ENCODE data around the gene EIF2AK3.
"Not testable (repeated sequence)": the region's sequence is repeated elsewhere in the genome, so short reads cannot be mapped to it uniquely, and the experiment has no call there.

The EIF2AK3 gene

DNA sequence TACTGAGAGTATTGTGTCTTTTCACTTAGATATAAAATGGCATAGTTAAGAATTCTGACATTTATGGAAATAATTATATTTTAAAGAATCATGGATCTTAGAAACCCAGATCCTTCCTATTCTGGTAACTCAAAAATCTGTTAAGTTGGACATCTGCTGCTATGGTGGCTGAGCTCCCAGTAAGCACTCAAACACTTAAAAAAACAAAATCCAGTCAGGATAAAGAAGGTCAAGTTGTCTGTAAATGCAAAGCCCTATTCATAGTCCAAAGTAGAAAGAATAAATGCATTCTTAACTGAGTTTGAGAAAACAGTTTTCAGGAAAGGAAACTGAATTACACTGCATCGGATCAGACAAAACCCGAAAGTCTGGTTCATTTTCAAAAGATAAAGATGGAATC is 35.6 kb downstream of the EIF2AK3 start:
- DNase-seq: no peak

DNA sequence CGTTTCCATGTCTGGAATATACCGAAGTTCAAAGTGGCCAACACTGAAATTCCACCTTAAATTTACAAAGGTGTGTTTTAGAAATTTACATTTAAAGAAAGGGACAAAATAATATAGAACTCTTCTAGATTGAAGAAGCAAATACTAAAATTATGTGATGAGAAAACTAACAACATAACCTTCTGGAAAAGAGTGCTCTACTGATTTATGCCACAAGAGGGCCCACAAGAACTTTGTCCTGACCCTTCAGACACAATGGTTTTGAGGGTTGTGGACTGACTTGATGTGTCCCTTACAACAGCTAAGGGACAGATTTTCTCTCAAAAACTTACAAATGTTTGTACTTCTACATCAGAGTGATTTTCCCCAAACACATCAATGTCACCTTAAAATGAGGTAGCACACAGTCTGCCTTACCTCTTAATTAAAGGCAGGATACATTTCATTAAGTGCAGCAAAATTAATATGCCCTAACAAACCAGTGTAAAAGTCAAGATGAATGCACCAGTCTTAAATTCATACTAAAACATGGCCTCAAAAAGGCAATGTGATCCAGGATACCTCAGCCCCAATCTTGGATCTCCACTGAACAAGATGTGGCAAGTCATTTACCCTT is 36.2 kb downstream of the EIF2AK3 start:
- DNase-seq: no peak

DNA sequence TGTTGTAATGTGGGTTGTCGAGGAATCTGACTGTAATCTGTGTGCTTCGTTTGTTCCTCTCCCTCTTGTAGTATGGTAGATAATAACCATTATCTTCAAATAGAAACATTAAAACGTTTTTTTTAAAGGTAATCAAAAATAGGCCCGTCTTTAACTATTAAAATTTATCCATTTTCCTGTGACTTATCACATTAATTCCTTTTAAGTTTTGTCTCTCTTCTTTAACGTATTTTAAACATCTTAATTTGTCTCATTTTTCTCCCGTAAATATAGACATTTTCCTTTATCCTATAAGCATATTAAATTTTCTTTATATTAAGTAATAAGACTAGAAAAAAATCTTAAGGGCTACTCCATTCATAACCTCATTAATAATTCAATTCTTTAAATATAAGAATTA is 41.3 kb downstream of the EIF2AK3 start:
- no peak for DNase-seq

DNA sequence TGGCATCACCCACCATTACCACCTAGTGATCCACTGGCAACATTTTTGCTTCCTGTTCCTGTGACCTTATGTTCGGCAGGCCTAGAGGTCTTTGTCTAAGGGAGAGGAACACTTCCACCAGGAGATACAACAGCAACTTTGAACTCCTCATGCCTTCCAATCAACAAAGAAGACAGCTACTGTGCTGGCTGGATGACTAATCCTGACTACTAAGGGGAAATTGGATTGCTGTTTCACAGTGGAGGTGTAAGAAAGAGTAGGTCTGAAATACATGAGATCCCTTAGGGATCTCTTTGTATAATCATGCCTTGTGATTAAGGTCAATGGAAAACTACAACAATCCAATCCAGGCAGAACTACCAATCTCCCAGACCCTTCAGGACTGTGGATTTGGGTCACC is 45.2 kb downstream of the EIF2AK3 start:
- DNase-seq: no peak

DNA sequence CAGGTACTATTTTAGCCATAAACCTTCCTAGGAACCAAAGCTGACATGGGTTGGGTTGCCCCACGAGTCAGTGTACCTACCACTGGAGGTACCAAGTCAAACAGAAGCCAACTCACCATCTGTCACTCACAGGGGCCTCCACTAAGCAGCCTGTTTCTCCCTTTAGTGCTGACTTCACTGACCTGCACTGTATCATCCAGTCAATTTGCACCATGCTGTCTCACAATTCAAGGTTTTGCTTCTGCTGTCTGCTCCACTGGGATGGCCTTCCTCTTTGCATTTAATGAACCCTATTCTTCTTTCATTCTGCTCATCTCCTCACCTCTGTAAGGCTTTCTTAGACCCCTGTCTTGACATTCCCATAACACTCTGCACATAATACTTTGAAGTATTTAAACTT is 47.2 kb downstream of the EIF2AK3 start:
- DNase-seq: no peak

DNA sequence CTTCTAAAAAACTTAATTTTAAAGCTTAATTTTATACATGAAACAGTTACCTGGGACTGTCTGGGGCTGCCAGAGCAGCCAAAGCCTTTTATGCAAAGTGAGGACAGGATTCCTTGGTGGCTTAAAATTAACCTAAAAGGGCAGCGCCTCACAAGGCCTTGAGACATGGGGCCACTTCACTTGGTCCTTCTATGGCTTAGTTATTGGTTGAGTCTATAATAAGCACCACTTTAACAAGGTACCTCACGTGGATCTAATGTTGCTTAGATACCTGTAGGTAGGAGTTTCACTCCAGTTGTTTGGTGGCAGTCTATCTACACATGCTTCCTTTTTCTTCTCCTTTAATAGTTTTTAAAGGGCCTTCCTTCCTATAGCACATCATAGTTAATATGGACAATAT is 51.6 kb downstream of the EIF2AK3 start:
- no peak for DNase-seq

DNA sequence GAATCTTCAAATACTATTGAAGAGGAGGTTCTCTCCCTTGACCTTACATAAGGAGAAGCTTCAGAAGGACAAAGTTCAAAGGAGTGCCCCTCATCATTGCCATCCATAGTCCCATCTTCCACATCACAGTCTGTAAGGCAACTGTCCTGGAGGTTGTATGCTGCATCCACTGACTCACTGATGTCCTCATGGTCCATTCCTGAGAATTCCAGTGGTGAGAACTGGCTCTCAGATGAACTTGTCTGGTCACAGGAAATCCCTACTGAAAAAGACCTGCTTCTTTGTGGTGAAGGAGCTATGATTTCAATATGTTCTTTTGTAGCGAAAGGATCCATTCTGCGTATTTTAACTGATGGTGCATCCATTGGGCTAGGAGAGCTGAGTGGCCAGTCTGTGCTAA is 52.2 kb downstream of the EIF2AK3 start:
- DNase-seq: no peak

DNA sequence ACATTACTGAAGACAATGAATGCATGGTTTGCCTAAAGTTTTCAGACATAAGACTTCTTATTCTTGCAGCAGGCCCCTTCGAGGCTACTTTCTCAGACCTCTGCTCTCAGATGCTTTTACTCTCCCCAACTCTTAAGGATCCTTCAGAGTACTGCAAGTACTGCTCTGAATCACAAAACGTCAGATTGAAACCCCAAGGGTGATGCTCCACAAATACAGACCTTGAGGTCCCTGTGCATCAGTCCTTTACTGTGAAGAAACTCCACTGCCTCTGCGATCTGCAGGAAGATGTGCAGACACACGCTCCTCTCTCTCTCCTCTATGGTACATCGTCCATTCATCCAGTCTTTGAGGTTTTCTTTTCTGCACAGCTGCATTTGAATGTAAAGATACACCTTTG is 52.8 kb downstream of the EIF2AK3 start:
- DNase-seq: no peak

DNA sequence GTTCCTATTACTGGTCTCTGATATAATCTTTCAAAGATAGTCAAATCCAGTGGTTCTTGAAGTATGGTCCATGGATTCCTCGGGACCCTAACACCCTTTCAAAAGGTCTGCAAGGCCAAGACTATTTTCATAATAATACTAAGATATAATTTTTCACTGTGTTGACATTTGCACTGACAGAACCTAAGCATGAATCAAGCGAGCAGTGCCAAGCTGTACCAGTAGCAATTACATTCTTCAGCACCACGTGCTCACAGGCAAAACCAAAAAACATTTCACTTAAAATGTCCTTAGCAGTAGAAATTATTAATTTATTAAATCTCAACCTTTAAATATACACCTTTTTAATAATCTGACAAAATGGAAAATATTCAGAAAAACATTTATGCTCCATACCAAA is 59.1 kb downstream of the EIF2AK3 start:
- no peak for DNase-seq

DNA sequence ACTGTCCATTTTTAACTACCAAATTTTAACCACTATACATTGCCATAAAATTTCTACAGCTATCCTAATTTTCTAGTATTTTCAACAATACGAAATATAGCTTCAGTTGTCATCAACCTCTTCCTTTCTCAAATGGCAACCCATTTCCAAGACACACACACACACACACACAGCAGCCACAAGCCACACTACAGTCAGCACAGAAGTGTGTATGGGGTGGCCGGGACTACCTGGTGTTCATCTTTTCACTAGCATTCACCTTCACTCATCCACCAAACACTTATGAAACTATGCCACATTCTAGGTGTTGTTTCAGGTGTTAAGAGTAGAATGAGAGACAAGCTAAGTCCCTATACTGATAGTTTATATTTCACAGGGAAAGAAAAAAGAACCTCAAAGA is 62.9 kb downstream of the EIF2AK3 start:
- no peak for DNase-seq

DNA sequence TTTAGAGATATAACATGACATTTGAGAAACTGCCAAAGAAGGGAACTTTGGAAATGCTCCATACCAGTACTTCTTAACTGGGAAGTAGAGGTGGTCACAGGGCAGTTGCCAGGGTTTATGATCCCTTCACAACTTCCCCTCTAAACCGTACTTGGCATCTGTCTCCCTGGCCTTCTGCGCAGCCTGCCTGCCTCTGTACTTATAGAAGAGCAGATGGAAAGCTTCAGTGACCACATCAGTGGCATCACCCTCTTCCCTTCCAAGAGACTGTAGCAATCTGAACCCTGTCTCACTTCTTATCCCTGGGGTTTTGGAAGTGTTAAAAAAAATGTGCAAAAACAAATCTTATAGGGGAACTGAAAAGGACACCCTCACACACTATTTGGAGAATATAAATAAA is 64.1 kb downstream of the EIF2AK3 start:
- no peak for DNase-seq

DNA sequence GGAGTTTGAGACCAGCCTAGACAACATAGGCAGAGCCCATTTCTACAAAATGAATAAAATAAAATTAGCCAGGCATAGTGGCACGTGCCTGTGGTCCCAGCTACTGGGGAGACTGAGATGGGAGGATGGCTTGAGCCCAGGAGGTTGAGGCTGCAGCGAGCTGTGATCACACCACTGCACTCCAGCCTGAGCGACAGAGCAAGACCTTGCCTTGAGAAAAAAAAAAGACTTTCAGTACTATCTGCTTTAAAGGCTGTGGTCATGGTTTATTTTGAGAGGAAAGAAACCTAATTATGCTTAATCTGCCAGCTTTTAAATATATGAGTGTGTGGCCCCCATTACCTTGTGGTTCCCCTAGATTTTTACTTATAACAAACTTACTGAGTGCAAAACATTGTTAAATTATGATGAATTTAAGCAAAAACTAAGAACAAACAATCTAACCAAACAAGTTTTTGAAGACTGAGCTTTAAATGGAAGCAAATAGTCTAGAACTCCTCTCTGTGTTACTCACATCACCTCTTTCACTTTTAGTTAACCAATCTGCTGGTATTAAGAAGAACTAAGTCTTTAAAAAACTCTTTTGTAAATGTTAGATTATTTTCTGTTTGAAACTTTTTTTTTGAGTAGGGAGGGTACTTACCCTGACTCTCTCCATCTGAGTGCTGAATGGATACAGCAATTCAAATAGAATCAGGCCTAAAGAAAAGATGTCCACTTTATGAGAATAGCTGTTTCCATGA is 65.4 kb downstream of the EIF2AK3 start:
- no peak for DNase-seq

DNA sequence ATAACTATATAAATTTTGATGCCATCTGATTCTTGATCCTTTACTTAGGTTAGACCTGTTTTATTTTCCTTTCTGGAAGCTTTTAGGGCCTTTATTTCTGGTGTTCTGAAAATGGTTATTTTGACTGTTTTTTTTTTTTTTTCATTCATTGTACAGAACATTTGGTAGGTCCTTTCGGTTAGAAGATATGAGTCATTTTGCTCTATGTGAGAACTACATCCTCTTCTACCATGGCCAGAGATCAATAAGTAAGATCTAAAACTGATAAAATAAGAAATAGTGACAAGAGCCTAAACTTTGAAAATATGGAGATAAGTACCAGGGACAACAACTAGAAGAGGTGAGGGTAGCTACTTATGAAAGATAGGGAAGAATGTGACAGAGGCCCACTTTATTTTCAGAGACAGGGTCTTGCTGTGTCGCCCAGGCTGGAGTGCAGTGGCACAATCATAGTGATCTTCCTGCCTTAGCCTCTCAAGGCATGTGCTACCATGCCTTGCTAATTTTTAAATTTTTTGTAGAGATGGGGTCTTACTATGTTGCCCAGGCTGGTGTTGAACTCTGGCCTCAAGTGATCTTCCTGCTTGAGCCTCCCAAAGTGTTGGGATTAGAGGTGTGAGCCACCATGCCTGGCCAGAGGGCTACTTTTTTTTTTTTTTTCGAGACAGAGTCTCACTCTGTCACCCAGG is 66.5 kb downstream of the EIF2AK3 start:
- no peak for DNase-seq

DNA sequence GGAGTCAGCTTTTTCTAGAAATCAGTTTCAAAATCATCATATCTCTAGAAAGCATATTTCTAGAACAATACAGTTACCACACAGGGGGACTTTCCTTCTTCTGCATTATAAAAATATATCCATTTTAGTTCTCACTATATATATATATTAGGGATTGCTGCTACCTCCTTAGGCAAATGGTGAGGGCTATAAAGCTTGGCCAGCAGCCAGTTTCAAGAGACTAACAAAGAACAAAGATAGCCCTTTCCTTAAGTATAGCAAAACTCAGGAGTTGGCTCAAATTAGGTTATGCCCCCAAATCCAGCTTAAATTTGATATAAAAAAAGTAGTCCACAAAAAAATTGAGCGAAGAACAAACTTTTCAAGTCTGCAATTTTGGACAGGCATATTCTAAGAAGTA is 70.0 kb downstream of the EIF2AK3 start:
- DNase-seq: no peak

DNA sequence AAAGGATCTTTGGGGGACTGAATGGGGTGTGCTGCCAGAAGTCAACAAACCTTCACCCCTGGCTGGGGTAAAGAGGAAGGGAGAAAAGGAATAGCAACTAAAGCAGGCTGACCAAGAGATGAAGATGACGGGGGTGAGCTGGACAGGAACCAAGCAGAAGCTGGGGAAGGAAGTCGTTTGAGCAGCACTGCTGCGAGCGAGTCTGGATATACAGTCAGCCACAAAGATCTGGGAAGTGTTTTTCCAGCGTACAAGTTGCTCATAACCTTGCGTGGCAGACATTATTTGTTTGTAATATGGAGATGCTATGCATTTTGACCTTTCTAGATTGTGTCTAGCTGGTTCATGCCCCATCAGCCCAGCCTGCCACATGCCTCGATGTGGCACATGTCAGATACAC is 71.2 kb downstream of the EIF2AK3 start:
- DNase-seq: no peak

DNA sequence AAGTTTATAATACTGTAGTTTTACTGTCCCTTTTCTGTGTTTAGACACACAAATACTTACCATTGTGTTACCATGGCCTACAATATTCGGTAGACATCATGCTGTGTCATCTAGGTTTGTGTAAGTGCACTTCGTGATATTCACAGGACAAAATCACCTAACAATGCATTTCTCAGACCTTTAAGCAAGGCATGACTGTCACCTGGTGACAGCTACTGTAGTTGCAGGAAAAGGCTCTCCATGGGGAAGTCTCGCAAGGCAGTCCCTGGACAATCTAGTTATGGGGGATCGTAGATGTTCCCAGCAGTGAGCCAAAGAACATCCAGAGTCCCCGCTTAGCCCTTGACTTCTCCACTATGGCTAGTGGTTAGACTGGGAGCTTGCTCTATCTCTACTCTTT is 73.1 kb downstream of the EIF2AK3 start:
- DNase-seq: no peak

DNA sequence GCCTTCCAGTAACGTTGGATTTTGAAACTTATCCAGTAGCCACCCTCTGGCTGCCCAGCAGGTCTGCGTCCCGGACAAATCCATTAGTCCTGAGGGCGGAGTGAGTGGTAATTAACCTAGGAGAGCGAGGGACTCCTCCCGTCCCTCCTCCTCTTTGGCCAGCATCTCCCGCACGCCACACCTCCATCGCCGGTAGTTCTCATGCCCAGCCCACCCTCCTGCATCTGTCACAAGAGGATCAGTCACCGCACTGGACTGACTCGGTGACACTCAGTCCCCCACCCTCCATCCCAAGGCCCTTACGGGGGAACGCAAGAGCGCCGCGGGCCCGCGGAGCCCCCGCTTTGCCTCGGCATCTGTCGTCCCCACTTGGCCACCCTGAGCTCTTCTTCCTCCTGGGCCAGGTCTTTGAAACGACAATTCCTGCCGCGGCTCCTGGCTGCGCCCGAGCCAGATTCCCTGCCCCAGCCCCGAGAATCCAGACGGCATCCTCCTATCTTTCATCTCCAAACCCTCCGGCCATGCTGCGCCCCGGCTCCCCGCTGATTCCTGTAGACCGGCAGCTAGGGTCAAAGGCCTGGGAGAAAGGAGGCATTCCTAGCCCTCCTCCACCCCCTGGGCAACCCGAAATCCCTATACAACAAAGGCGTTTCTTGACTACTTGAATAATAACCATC is 77.5 kb downstream of the EIF2AK3 start:
- no peak for DNase-seq

DNA sequence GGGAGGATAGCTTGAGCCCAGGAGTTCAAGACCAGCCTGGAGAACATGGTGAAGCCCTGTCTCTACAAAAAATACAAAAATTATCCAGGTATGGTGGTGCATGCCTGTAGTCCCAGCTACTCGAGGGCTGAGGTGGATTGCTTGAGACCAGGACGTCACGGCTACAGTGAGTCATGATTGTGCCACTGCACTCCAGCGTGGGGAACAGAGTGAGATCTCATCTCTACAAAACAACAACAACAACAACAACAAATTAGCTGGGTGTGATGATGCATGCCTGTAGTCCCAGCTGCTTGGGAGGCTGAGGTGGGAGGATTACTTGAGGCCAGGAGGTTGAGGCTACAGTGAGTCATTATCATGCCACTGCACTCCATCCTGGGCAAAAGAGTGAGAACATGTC is 81.0 kb downstream of the EIF2AK3 start:
- DNase-seq: not testable (repeated sequence)

DNA sequence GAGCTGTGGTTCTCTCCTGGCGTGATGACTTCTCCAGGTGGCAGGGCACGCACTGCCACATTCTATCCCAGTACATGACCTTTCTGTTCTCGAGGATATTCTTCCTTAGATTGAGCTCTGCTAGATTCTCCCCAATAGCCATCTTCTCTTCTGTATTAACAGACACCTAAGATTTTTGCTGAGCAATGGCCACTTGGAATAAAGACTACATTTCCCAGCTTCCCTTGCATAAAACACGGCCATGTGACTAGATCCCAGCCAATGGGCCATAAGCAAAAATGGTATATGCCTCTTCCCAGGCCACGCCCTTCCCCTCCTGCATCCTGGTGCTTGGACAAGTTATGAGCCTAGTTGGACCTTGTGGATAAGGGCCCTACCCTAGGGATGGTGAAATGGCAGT is 82.1 kb downstream of the EIF2AK3 start:
- no peak for DNase-seq

DNA sequence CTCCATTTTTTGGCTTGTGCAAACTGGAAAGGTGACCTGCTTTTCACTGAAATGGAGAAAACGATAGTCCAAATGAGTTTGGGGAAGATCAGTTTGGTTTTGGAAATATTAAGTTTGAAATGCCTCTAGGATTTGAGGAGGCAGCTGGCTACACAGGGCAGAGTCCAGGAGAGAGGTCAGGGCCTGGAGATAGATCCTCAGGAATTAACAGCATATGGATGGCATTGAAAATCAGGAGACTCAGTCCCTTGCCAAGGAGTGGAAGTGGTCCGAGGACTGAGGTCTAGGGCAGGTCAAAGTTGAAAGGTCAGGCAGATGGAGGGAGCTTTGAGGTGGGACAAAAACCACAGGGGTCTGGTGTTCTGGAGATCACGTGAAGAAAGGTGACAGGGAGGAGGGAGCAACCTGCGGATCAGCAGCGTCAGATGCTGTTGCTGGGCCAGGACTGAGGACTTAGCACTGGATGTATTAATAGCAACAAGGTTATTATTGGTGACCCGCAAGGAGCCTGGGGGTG is 83.7 kb downstream of the EIF2AK3 start:
- no peak for DNase-seq

DNA sequence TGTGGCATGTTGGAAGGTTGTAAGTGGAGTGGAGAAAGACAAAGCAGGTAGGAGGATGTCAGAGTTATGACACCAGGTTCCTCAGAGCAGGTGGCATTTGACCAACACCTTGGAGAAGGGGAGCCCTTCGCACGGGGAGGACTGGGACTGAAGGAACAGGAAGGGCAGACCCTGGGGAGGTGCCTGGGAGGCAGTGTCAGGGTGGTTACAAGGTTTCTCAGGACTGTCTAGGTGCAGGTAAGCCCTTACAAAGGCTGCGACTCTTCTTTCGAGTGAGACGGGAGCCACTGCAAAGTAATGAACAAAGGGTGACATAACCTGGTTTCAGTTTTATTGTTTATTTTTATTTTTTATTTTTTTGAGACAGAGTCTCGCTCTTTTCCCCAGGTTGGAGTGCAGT is 84.6 kb downstream of the EIF2AK3 start:
- DNase-seq: no peak

DNA sequence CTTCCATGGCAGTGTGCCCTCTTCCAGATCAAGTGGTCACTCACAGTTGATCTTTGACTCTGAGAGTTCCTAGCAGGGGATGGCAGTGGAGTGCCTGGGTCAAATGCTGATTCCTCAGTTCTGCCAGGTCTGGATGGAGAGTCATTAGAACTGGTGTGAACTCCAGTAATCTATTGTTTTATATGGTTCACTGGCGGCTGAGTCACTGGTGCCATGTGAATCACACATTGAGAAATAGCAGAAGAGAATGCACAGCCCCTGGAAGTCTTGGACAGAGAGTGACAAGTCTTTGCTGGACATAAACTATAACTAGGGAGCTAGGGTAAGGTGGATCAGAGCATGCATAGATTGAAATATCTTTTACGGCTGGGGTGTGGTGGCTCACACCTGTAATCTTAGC is 86.9 kb downstream of the EIF2AK3 start:
- no peak for DNase-seq

DNA sequence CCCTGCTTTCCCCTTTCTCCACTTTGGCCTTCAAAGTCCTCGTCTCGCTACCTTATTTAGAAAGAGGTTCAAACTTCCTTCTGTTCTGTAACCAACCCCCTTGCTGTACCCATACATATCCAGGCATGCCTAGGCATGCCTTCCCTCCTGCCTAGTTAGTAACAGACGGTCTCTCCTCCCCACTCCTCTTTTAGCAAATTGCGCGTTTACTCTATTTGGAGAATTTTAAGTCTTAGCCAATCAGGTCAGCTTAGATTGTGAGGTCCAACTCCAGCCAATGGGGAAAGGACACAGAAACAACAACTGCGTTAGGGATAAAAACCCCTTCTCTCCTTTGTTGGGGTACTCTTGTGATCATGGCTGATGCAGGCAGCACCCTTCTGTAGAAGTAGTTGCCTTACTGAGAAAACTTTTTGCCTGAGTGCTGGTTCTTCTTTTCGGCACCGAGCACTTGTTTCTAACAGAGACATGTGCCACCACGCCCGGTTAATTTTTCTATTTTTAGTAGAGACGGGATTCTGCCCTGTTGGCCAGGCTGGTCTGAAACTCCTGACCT is 88.8 kb downstream of the EIF2AK3 start:
- no peak for DNase-seq
